Measurements from ENCODE around the gene NOS1.
A peak's percentile ranks its signal among the peaks of the same experiment; 100 is the strongest.
"Not testable (repeated sequence)": the region's sequence is repeated elsewhere in the genome, so short reads cannot be mapped to it uniquely, and the experiment has no call there.

Gene NOS1

DNA sequence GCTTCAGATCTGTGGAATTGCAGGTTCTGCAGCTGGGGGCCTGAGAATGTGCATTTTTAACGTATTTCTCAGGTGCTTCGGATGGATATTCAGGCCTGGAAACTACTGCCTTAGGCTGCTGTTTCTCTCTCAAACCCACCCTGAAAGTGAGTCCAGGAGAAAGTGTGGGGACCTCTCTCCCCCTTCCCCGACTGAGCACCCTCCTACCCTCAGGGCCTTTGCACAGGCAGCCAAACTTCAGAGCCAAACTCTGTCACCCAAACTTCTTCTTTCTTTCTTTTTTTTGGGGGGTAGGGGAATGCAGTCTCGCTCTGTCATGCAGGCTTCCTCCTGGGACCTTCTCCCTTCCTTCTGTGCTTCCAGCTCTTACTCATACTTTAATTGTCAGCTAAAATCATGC lies 88.7 kb downstream of the NOS1 start:
- DNase-seq (ENCODE audit: low read depth in 2 of 2): no peak

DNA sequence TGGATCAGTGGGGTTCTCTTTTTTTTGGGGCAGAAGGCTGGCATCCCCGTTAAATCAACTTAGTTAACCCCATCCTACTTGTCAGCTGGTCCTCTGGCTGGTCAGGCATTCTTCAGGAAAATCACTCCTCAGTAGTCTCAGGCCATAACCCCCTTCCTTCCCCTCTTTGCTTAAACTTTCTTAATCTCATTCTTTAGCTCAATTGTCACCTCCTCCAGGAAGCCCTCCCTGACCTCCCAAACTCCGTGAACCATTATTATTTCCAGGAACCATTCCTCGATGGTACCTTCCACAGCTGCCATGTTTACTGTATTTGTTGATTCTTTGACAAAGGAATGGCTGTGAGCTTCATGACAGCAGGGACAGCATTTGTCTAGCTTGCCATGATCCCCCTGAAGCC lies 98.7 kb downstream of the NOS1 start:
- no peak for DNase-seq (ENCODE audit: low read depth in 2 of 2)

- DNase-seq (ENCODE audit: low read depth in 2 of 2): no peak
Observed at GRCh38 chr12:117261247-117261646, 100.2 kb downstream of the NOS1 start.

DNA sequence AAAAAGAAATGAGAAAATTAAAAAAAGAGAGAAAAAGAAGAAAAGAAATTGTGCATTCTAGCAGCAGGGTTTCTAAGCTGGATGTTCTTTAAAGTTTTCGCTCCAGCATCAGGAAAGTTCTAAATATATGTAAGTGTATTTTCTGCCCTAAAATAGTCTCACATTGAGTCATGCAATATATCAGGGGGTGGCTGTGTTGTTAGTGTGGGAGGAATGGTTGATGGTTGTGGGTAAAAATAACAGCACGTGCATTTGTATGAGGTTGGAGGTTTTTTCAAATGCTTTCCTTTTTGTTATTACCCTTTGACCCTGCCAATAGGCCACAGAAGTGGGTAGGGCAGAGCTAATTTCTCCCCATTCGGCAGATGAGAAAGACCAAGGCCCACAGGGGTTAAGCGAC lies 106.0 kb downstream of the NOS1 start:
- DNase-seq (ENCODE audit: low read depth in 2 of 2): no peak

- DNase-seq (ENCODE audit: low read depth in 2 of 2): no peak
Observed at GRCh38 chr12:117243488-117243887, 117.9 kb downstream of the NOS1 start.

DNA sequence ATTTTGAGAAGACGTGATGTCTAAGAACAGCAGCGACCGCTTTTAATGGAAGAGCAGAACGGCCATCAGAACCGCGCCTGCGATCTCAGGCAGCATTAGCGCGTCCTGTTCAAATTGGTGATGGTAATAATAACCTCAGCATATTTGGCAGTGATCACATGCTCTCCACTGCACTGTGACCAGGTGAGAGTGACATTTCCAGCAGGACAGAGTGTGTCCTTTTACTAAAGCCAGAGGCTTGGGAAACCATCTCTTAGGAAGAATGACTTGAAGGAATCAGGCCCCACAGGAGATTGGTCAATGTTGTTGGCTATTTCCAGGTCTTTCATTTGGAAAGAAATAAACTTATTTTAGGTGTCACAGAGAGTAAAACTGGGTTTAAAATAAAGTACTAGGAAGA lies 119.7 kb downstream of the NOS1 start:
- no peak for DNase-seq (ENCODE audit: low read depth in 2 of 2)

- DNase-seq (ENCODE audit: low read depth in 2 of 2): no peak
Observed at GRCh38 chr12:117240081-117240755, 121.2 kb downstream of the NOS1 start.

DNA sequence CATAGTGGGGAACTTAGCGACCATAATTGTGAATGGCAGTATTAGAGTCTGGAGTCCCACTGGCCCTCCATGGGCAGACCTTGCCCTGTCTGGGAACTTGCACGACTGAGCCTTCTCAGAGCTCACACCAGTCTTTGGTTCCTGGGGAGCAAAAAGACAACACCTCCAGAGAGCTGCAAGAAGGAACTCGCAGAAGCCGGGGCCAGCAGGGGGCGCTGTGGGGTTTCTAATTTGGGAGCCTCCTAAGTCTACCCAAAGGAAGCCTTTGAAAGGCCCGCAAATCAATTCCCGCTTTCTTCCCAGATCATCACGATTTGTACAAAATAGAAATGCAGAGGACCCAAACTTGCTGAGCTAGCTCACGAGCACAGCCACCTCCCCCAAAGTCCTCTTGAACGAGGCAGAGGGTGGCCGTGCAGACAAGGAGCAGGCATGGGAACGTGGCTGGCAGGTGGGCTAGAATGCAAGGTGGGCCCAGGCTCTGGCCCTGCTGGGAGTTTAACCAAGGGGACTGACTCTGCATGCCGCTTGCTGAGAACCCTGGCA lies 124.9 kb downstream of the NOS1 start:
- peak; percentile 66 to 77 for DNase-seq (ENCODE audit: low read depth in 2 of 2)

DNA sequence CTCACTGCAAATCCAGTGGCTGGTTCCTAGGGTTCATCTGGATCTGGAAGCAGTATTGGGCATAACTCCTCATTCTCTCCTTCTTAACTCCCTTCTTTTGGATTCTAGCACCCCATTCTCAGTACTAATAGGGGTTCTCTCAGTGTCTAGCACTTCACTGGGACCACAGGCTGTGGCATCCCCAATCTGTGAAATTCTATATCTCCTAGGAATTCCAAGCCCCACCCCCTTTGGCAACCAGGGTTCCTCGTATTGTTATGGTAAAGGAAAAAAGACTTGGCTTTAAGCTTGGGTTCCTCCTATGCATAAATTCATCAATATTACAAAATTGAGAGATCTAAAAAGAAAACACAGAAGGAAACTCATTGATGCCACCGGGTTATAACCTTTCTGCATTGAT lies 126.2 kb downstream of the NOS1 start:
- no peak for DNase-seq (ENCODE audit: low read depth in 2 of 2)

DNA sequence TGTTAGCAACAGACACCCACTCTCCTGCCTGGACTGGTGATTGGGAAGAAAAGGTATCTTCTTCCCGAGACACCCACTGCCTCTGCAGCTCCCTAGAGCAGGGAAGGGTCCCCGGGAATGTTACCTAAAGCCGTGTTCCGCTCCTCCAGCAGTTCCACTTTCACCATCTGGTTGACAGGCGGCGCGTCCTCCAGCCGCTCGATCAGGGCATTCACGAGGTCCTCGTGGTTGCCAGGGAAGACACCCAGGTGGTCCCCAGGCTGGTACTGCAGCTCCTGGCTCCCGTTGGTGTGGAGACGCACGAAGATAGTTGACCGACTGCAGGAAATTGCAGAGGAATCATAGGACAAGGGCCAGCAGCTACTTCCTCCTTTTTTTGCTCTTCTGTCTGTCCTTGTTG lies 127.0 kb downstream of the NOS1 start:
- DNase-seq (ENCODE audit: low read depth in 2 of 2): no peak

DNA sequence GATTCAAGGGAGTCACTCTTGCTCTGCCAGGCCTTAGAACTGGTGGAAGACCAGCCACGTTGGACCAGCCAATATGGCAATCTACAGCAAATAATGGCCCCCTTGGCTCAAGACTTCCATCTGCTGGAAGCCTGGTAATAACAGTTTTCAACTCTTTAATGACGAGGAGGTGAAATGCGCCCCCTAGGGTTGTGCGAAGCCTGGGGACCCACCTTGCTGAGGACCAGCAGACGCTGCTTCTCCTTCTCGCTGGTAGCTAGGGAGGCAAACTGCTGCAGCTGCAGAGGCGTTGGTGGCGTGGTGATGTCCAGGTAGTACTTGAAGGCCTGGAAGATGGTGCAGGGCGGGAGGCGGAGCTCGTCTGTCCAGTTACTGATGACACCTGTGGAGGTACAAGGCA lies 129.7 kb downstream of the NOS1 start:
- no peak for DNase-seq (ENCODE audit: low read depth in 2 of 2)

DNA sequence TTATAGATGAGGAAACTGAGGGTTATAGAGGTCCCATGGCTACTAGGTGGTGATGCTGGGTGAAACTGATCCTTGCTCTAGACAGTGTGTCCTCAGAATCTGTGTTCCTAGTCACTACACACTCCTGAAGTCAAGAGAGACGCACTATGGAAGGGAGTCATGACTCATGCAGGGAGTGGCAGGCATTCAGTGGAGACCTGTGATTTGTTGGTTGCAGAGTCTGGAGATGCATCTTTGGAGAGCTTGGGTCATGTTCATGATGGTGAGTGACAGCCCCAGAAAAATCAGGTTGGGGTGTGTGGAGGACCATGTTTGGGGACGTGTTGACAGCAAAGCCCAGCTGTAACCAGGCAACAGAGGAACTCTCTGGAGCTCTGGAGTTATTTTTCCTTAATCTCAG lies 133.2 kb downstream of the NOS1 start:
- DNase-seq (ENCODE audit: low read depth in 2 of 2): no peak

- DNase-seq (ENCODE audit: low read depth in 2 of 2): no peak
Observed at GRCh38 chr12:117227000-117227653, 134.3 kb downstream of the NOS1 start.

- no peak for DNase-seq (ENCODE audit: low read depth in 2 of 2)
Observed at GRCh38 chr12:117226505-117226904, 134.9 kb downstream of the NOS1 start.

GRCh38 chr12:117225179-117225578 lies 136.2 kb downstream of the NOS1 start:
- no peak for DNase-seq (ENCODE audit: low read depth in 2 of 2)

DNA sequence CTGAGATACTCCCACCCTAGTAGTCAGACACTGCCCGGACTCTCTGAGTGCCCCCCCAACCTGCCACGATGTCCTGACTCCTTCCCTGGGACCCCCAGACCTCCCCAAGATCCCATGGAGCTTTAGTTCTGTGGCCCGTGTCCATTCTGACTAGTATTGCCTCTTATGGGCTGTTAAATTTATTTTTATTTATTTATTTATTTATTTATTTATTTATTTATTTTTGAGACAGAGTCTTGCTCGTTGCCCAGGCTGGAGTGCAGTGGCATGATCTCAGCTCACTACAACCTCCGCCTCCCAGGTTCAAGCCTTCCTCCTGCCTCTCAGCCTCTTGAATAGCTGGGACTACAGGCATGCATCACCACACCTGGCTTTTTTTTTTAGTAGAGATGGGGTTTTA lies 140.5 kb downstream of the NOS1 start:
- DNase-seq (ENCODE audit: low read depth in 2 of 2): not testable (repeated sequence)

- DNase-seq (ENCODE audit: low read depth in 2 of 2): no peak
Observed at GRCh38 chr12:117218149-117218548, 143.3 kb downstream of the NOS1 start.

DNA sequence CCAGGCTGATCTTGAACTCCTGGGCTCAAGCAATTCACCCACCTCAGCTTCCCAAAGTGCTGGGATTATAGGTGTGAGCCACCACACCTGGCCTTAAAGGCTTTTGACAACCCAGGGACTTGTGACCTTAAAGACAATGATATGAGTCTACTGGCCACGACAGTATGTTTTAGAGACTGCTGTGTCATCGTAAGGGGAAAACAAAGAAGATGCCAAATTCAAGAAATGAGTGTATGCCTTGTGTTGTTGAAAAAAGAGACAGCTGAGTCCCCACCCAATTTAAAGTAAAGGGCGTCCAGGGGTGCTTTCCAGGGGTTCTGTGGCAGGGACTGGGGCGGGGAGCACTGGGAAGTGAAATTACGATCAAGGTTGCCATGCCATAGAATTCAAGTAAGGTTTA lies 144.7 kb downstream of the NOS1 start:
- DNase-seq (ENCODE audit: low read depth in 2 of 2): no peak

DNA sequence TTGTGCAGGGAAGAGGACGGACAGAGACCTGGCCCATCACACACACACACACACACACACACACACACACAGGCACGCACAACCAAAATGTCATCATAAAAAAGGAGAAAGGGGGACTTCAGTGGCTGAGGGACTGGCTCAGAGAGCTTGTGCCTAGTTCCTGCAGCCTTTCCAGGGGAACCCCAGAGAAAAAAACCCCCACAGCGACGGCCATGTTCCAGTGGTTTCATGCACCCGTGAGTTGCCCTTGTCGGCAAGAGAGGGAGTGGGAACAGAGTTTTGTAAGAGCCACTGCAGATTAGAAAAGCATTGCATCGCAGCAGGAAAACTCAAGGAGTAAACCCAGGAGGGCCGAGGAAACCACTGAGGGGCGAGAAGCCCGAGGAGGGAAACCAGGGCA lies 146.6 kb downstream of the NOS1 start:
- DNase-seq (ENCODE audit: low read depth in 2 of 2): no peak

- DNase-seq (ENCODE audit: low read depth in 2 of 2): no peak
Observed at GRCh38 chr12:117213295-117213808, 148.1 kb downstream of the NOS1 start.

DNA sequence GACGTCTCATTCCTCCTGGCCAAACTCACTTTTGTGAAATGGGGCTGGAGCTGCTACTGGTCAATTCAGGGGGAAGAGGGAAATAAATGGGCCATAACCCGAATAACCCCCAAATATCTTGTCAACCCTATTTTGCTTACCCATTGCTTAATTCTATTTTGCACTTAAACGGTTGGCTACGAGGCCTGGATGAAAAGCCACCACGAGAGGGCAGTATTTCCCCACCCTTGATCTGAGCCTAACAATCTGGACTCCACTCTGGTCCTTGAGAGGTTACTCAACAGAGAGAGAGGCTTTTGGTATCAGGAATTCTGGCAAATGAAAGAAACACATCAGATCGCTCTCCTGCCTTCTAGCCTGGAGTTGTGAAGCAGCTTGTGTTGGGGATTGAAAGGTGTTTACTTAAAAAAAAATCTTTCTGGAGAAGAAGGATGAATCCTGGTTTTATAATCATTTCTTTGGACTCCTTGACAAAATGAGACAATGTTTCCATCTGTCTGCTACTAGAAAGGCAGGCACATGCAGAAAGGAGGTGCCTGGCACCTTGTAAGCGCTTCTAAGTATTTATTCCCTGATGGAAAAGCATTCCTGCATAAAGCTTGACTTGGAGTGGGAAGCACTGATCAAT lies 148.7 kb downstream of the NOS1 start:
- peak; percentile 18 to 51 for DNase-seq (ENCODE audit: low read depth in 2 of 2)

GRCh38 chr12:117210266-117210918 lies 151.0 kb downstream of the NOS1 start:
- no peak for DNase-seq (ENCODE audit: low read depth in 2 of 2)

Measured in stimulated activated CD4-positive, alpha-beta T cell treated with anti-CD3 and anti-CD28 coated beads, Interleukin-15, amount 100 ng/mL, for 48 hours (primary cell).